GM06990 (cell line): ENCODE results near the gene GMCL2.

Source experiments
- DNase-seq: peaks from one replicate; pipeline ENCODE4 v3.0.0-alpha.2; 2011; ENCODE audit not compliant: insufficient read length; ENCODE audit errors: extremely low read depth
- H3K27me3 ChIP-seq: replicated peaks from 2 replicates; pipeline ENCODE4 v1.6.0; 2011; ENCODE audit warnings: low read length; ENCODE audit not compliant: control insufficient read depth, insufficient read depth
- H3K36me3 ChIP-seq: 2 replicates; pipeline ENCODE4 v1.5.1; 2011; ENCODE audit warnings: low read length; ENCODE audit not compliant: control insufficient read depth, insufficient read depth
- H3K4me3 ChIP-seq: replicated peaks from 2 replicates; pipeline ENCODE4 v1.5.1; 2011; ENCODE audit warnings: low read depth, mild to moderate bottlenecking, control low read depth, low read length
- TF ChIP-seq, protein P1 (sequence below): IDR thresholded peaks from 2 replicates; pipeline ENCODE4 v1.5.1; 2011; ENCODE audit warnings: low read length, control low read depth, mild to moderate bottlenecking, inconsistent platforms; ENCODE audit not compliant: insufficient read depth, poor library complexity, severe bottlenecking

Gene GMCL2

DNA sequence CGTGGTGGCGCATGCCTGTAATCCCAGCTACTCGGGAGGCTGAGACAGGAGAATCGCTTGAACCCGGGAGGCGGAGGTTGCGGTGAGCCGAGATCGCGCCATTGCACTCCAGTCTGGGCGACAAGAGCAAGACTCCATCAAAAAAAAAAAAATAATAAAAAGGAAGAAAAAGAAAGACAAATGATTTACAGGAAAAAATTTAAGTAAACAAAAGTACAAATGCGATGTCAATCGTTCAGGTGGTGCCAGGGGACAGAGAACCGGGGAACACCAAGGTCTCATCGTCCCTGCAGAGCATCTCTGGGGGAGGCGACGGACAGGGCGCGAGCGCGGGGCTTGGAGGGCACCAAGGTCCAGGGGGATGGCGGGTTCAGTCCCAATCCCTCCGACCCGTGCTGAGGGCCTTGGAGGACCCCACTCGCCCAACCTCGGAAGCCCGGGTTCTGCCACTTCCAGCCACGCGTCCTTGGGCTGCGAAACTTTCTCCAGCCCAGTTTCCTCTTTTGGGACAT, 16.6 kb upstream of the GMCL2 start:
- no peak for DNase-seq
- TF ChIP-seq, protein P1, sequence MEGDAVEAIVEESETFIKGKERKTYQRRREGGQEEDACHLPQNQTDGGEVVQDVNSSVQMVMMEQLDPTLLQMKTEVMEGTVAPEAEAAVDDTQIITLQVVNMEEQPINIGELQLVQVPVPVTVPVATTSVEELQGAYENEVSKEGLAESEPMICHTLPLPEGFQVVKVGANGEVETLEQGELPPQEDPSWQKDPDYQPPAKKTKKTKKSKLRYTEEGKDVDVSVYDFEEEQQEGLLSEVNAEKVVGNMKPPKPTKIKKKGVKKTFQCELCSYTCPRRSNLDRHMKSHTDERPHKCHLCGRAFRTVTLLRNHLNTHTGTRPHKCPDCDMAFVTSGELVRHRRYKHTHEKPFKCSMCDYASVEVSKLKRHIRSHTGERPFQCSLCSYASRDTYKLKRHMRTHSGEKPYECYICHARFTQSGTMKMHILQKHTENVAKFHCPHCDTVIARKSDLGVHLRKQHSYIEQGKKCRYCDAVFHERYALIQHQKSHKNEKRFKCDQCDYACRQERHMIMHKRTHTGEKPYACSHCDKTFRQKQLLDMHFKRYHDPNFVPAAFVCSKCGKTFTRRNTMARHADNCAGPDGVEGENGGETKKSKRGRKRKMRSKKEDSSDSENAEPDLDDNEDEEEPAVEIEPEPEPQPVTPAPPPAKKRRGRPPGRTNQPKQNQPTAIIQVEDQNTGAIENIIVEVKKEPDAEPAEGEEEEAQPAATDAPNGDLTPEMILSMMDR = no peak
- H3K27me3 ChIP-seq = no peaks in the 10 kb centered on the region
- H3K36me3 ChIP-seq = peaks cover 22% of the 10 kb centered on the region
- peak overlapping the region; percentile 65 for H3K4me3 ChIP-seq

DNA sequence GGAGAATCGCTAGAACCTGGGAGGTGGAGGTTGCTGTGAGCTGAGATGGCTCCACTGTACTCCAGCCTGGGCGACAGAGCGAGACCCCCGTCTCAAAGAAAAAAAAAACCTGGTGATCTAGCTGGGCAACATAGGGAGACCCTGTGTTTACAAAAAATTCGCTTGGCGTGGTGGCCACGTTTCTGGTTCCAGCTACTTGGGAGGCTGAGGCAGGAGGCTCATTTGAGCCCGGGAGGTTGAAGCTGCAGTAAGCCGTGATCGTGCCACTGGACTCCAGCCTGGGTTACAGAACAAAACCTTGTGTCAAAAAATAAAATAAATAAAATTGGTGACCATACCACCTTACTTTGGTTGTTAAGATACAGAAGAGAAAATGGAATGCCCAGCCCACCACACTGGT, 15.4 kb upstream of the GMCL2 start:
- Histone ChIP-seq H3K36me3 (peaks cover 14% of the 10 kb centered on the region), H3K4me3 (no peak overlapping the region), H3K27me3 (no peaks in the 10 kb centered on the region)
- TF ChIP-seq, protein P1 = no peak
- no peak for DNase-seq

DNA sequence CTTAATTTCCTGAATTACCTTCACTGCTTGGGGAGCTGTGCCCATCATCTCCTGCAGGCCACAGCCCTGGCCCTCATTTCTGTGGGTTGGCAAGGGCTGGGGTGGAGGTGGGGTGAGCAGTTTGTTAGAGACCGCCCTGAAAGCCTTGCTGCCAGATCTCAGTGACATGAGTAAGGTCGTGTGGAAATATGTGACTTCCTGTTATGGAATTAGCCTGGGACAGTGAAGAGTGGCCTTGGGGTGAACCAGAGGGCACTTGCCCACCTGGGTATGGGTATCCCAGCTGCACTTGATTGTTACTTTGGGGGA, 14.7 kb upstream of the GMCL2 start:
- TF ChIP-seq, protein P1 = no peak

DNA sequence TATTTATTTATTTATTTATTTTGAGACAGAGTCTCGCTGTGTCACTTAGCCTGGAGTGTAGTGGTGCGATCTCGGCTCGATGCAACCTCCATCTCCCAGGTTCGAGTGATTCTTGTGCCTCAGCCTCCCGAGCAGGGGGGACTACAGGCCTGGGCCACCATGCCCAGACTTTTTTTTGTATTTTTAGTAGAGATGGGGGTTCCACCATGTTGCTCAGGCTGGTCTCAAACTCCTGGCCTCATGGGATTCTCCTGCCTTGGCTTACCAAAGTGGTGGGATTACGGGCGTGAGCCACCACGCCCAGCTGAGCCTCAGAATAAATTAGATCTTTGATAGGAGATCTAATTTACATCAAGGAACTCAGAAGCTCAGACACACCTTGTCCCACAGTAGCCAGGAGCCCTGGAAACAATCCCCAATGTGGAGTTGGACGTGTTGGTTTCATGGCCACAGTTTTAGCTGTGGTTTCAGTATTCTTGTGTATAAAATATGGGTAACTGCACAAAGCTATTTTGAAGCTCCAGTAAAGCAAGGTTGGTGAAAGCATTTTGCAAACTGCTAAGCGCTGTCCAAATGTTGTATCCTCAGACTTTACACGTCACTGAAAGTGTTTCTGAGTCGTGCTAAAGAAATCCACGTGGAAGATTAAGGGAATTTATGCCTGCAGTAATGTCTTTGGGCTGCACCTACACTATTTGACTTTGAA, 14.2 kb upstream of the GMCL2 start:
- TF ChIP-seq, protein P1 = no peak
- H3K4me3 ChIP-seq = no peak overlapping the region

More for the DNA sequence above, 14.7 kb upstream of the GMCL2 start:
- no peak for DNase-seq
- H3K27me3 ChIP-seq = no peaks in the 10 kb centered on the region
- no peak overlapping the region for H3K4me3 ChIP-seq
- peaks cover 8% of the 10 kb centered on the region for H3K36me3 ChIP-seq

DNA sequence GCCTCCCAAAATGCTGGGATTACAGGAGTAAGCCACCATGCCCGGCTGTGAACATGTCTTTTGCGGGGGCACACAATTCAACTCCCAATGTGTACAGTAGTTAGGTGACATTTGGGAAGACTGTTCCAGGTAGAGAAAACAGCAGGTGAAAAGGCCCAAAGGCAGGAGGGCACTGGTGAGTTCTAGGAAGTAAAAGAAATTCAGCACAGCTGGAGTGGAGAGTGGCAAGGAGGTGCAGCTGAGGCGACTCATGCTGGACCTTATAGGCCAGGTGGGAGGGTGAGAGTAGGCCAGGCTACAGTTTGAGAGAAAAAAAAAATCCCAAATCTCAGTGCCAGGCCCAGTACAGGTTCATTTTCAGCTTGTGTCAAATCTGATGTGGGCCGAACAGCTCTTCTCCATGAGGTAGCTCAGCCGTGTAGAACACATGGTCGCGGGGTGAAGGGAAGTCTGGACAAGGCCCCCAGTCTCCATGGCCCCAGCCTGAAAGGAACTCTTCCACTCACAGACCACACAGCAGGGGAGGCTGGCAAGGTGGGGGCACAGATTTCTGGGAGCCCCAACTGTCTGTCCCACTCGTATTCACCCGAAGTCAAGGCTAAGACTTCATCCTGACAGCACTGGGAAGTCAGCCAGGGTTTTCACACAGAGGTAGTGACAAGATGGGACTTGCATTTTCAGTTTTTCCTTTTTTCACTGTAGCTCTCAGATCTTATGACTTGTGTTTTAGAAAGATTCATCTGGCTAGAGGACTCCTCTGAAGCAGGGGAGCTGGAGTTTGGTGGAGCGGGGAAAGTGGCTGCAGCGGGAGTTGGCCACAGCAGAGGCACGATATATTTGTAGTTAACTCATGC, 12.6 kb upstream of the GMCL2 start:
- TF ChIP-seq, protein P1 = no peak

More for the DNA sequence above, 14.2 kb upstream of the GMCL2 start:
- H3K36me3 ChIP-seq = peaks cover 3% of the 10 kb centered on the region; the same call in 1 of the 2 replicates
- DNase-seq = no peak
- H3K27me3 ChIP-seq = no peaks in the 10 kb centered on the region

More for the DNA sequence above, 12.6 kb upstream of the GMCL2 start:
- DNase-seq = no peak
- no peaks in the 10 kb centered on the region for H3K36me3 ChIP-seq
- no peaks in the 10 kb centered on the region for H3K27me3 ChIP-seq
- no peak overlapping the region for H3K4me3 ChIP-seq
